ENCODE measurements around the gene HMG20A. TPM values are rescaled to one million over a fixed set of nuclear protein-coding genes. Genes with fewer than 3 reads are reported as not detected.

The HMG20A gene
- total and polyA plus RNA-seq, 2 of the 13 experiments (the other 11 are each of a cell fraction or from before 2014, with no cell fraction given): 28.0 to 35.2 TPM

DNA sequence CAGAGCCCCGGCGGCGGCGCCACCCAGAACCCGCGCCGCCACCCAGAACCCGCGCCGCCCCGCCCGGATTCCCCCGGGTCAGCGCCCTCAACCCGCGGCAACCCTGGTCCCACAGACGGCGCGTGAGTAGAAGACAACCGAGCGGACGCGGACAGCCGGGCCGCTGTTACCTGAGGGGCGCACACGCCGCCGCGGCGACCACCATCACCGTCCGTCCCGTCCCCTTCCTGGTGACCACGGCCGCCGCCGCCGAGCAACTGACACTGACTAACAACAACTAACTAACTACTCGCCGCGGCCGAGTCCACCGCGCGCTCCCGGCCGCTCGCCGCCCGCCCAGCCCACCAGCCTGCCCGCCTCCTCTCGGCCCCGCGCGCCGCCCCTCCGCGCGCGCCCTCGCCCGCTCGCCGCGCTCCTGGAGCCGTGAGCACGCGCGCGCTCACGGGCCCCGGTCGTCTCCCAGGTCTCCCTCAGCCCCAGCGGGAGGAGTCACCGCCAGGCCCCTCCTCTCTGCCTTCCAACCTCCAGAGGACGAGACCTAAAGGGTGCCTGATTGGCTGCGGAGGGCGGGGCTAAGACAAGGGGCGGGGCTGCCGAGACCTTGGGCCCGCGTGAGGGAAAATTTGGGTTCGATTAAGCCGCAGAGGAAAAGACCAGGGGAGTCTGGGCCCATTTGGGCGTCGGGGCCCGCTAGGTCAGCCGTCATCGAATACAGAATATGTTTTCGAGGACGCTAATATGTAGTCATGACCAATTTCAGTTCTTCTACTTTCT lies 665 bp upstream of the HMG20A start, which contains the start of gene PEAK1 (continued):
- TF ChIP-seq ZNF724P (CRISPR knock-in tag; IDR thresholded peaks at IDR 0.05; ENCODE audit: borderline replicate concordance): no peak
- TF ChIP-seq TP53 (CRISPR knock-in tag; conservative IDR thresholded peaks at IDR 0.05): no peak
- TF ChIP-seq MTF1 (CRISPR knock-in tag; IDR thresholded peaks at IDR 0.05): no peak
- no peak for TF ChIP-seq ZNF253 (CRISPR knock-in tag; IDR thresholded peaks at IDR 0.05; ENCODE audit: borderline replicate concordance)
- no peak for TF ChIP-seq ZFP82 (CRISPR knock-in tag; IDR thresholded peaks at IDR 0.05; ENCODE audit: borderline replicate concordance)
- no peak for TF ChIP-seq ZNF20 (CRISPR knock-in tag; IDR thresholded peaks at IDR 0.05)
- no peak for TF ChIP-seq HMG20A (CRISPR knock-in tag; IDR thresholded peaks at IDR 0.05; ENCODE audit: borderline replicate concordance)
- TF ChIP-seq ZNF574 (CRISPR knock-in tag; IDR thresholded peaks at IDR 0.05): no peak
- TF ChIP-seq ZBTB1 (CRISPR knock-in tag; IDR thresholded peaks at IDR 0.05; ENCODE audit: borderline replicate concordance): no peak
- peak; percentile 50; the same call in 1 of the 2 replicates for TF ChIP-seq ARID4A (CRISPR knock-in tag; IDR thresholded peaks at IDR 0.05; ENCODE audit: borderline replicate concordance)
- TF ChIP-seq PPARG (CRISPR knock-in tag; conservative IDR thresholded peaks at IDR 0.05): no peak
- TF ChIP-seq ZNF816 (CRISPR knock-in tag; IDR thresholded peaks at IDR 0.05; ENCODE audit: borderline replicate concordance): no peak
- no peak for TF ChIP-seq ZFP36 (IDR thresholded peaks at IDR 0.05; ENCODE audit: borderline replicate concordance, low read depth, low read length, partially characterized antibody)
- no peak for TF ChIP-seq ZNF616 (CRISPR knock-in tag; IDR thresholded peaks at IDR 0.05; ENCODE audit: low read depth)
- TF ChIP-seq, protein P1, sequence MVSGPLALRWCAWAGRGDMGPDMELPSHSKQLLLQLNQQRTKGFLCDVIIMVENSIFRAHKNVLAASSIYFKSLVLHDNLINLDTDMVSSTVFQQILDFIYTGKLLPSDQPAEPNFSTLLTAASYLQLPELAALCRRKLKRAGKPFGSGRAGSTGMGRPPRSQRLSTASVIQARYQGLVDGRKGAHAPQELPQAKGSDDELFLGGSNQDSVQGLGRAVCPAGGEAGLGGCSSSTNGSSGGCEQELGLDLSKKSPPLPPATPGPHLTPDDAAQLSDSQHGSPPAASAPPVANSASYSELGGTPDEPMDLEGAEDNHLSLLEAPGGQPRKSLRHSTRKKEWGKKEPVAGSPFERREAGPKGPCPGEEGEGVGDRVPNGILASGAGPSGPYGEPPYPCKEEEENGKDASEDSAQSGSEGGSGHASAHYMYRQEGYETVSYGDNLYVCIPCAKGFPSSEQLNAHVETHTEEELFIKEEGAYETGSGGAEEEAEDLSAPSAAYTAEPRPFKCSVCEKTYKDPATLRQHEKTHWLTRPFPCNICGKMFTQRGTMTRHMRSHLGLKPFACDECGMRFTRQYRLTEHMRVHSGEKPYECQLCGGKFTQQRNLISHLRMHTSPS (CRISPR knock-in tag; IDR thresholded peaks at IDR 0.05; ENCODE audit: low read depth): no peak
- TF ChIP-seq MAF1 (CRISPR knock-in tag; IDR thresholded peaks at IDR 0.05; ENCODE audit: borderline replicate concordance): no peak
- no peak for TF ChIP-seq ZNF10 (CRISPR knock-in tag; IDR thresholded peaks at IDR 0.05; ENCODE audit: borderline replicate concordance, low read depth)
- no peak for TF ChIP-seq JUND (CRISPR knock-in tag; IDR thresholded peaks at IDR 0.05)
- TF ChIP-seq HINFP (CRISPR knock-in tag; IDR thresholded peaks at IDR 0.05; ENCODE audit: low read depth): no peak

All from HepG2 (cell line).